Caco-2 (cell line): ENCODE data around the gene ARFGEF2. TPM values are rescaled to one million over a fixed set of nuclear protein-coding genes. Genes with fewer than 3 reads are reported as not detected.

ENCODE experiments used
- BruUV-seq: library from RNA; stranded (reverse); fragments of 400-500 nt; replicated peaks from 2 replicates; lab custom pipeline; 2021; lab: Mats Ljungman, UMichigan
- CTCF ChIA-PET: fragments of 300-600 bp; sonication (Branson Sonifier 250); formaldehyde crosslinking; loops from one replicate; lab custom pipeline; 2022; ENCODE audit warnings: antibody characterized with exemption; lab: Charles Lee
- POLR2A ChIA-PET: fragments of 300-600 bp; sonication (Branson Sonifier 250); formaldehyde crosslinking; loops from one replicate; lab custom pipeline; 2022; ENCODE audit warnings: antibody characterized with exemption; lab: Charles Lee
- DNase-seq, 2 experiments: peaks; one replicate each; pipeline versions ENCODE4 v3.0.0 to v3.0.0-alpha.2; 2020 to 2022
- H3K27me3 ChIP-seq: replicated peaks from 2 replicates; pipeline ENCODE4 v1.6.0; 2011; ENCODE audit warnings: low read length; ENCODE audit not compliant: control insufficient read depth, insufficient read depth
- H3K36me3 ChIP-seq: 2 replicates; pipeline ENCODE4 v1.5.1; 2011; ENCODE audit warnings: low read length; ENCODE audit not compliant: control insufficient read depth, insufficient read depth
- H3K4me1 ChIP-seq: fragments of 250-450 bp; sonication (Bioruptor Pico); 2 replicates; pipeline ENCODE4 v1.5.1; 2020; ENCODE audit warnings: mild to moderate bottlenecking
- H3K4me3 ChIP-seq: 2 replicates; pipeline ENCODE4 v1.5.1; 2011; ENCODE audit warnings: low read depth, mild to moderate bottlenecking, control low read depth, low read length
- H3K9me3 ChIP-seq: fragments of 250-450 bp; sonication (Bioruptor Pico); 2 replicates; pipeline ENCODE4 v1.5.1; 2020; ENCODE audit warnings: mild to moderate bottlenecking, moderate library complexity
- H3K27ac Mint-ChIP-seq: one replicate; pipeline ENCODE4 v1.8.0; 2022; ENCODE audit warnings: mixed read lengths; ENCODE audit not compliant: unreplicated experiment
- H3K27me3 Mint-ChIP-seq: one replicate; pipeline ENCODE4 v1.8.0; 2022; ENCODE audit warnings: mixed read lengths; ENCODE audit not compliant: insufficient read depth, unreplicated experiment
- H3K36me3 Mint-ChIP-seq: one replicate; pipeline ENCODE4 v1.8.0; 2022; ENCODE audit warnings: mild to moderate bottlenecking, mixed read lengths; ENCODE audit not compliant: insufficient read depth, unreplicated experiment
- H3K4me1 Mint-ChIP-seq: one replicate; pipeline ENCODE4 v1.8.0; 2022; ENCODE audit warnings: low read depth, mixed read lengths; ENCODE audit not compliant: unreplicated experiment
- H3K4me3 Mint-ChIP-seq: one replicate; pipeline ENCODE4 v1.8.0; 2022; ENCODE audit warnings: mild to moderate bottlenecking, moderate library complexity, mixed read lengths; ENCODE audit not compliant: unreplicated experiment
- H3K9me3 Mint-ChIP-seq: one replicate; pipeline ENCODE4 v1.8.0; 2022; ENCODE audit warnings: mixed read lengths; ENCODE audit not compliant: unreplicated experiment
- CTCF ChIP-seq, 2 experiments: fragments of 200-600 bp in 1 of 2; IDR thresholded peaks; 1 replicate in 1 of 2; 2 replicates in 1 of 2; pipeline versions ENCODE4 v1.5.1 to v1.8.0; 2011 to 2022; ENCODE audit warnings: antibody characterized with exemption in 1 of 2, control low read depth in 1 of 2, inconsistent platforms in 1 of 2, low read depth in 1 of 2, low read length in 1 of 2, mild to moderate bottlenecking in 1 of 2, moderate library complexity in 1 of 2; ENCODE audit not compliant: insufficient read depth in 1 of 2, severe bottlenecking in 1 of 2, unreplicated experiment in 1 of 2
- intact Hi-C: fragments of 100-400 bp; cut with micrococcal nuclease; formaldehyde crosslinking; loops from one replicate; pipeline ENCODE4 v1.10.0; 2022; ENCODE audit not compliant: unreplicated experiment
- total RNA-seq: library from RNA; stranded (reverse); gene quantifications from 2 replicates; pipeline ENCODE4 v1.2.3, GENCODE V29; 2022

Gene ARFGEF2
- total RNA-seq, 1 experiment from 2014 or later: 78.8 TPM

- Mint-ChIP-seq H3K4me1 (peaks cover 2% of the 10 kb centered on the region), H3K27me3 (peaks cover 8% of the 10 kb centered on the region)
- H3K36me3 ChIP-seq: no peaks in the 10 kb centered on the region
These were observed 11.6 kb upstream of the ARFGEF2 start for GRCh38 chr20:48909910-48910309.

GRCh38 chr20:48910347-48910781 lies 11.1 kb upstream of the ARFGEF2 start:
- H3K27me3 ChIP-seq: no peaks in the 10 kb centered on the region
- Mint-ChIP-seq H3K4me1 (no peaks in the 10 kb centered on the region), H3K27ac (no peak overlapping the region), H3K36me3 (no peaks in the 10 kb centered on the region), H3K9me3 (no peaks in the 10 kb centered on the region), H3K4me3 (no peak overlapping the region), H3K27me3 (peaks cover 8% of the 10 kb centered on the region)
- no peak for DNase-seq
- peaks cover 4% of the 10 kb centered on the region; the same call in 1 of the 2 replicates for H3K4me1 ChIP-seq
- ChIA-PET POLR2A (interaction anchor here (0.6 kb wide), 1 partner anchor 14 kb away, joined by 5 read pairs; no protein-coding TSS in a partner anchor), CTCF (interaction anchor here (2.6 kb wide), 1 partner anchor 253 kb away, joined by 15 read pairs; no protein-coding TSS in a partner anchor)
- intact Hi-C loops: no loop called here
- no peaks in the 10 kb centered on the region for H3K36me3 ChIP-seq
- no peak for TF ChIP-seq CTCF (IDR thresholded peaks at IDR 0.05; ENCODE audit: insufficient read depth in 1 of 2, low read depth in 1 of 2, low read length in 1 of 2, severe bottlenecking in 1 of 2, unreplicated experiment in 1 of 2)
- H3K4me3 ChIP-seq: no peak overlapping the region
- BruUV-seq: no TSS peak
- H3K9me3 ChIP-seq: peaks cover 14% of the 10 kb centered on the region; the same call in 1 of the 2 replicates

More at GRCh38 chr20:48909910-48910309, 11.6 kb upstream of the ARFGEF2 start:
- POLR2A ChIA-PET: no interaction called here
- BruUV-seq: no TSS peak
- CTCF ChIA-PET: interaction anchor here (2.6 kb wide), 1 partner anchor 253 kb away, joined by 15 read pairs; no protein-coding TSS in a partner anchor
- Histone ChIP-seq H3K4me3 (no peak overlapping the region), H3K4me1 (peaks cover 4% of the 10 kb centered on the region; the same call in 1 of the 2 replicates), H3K27me3 (no peaks in the 10 kb centered on the region), H3K9me3 (peaks cover 14% of the 10 kb centered on the region; the same call in 1 of the 2 replicates)
- Mint-ChIP-seq H3K4me3 (no peak overlapping the region), H3K27ac (no peak overlapping the region), H3K9me3 (no peaks in the 10 kb centered on the region), H3K36me3 (no peaks in the 10 kb centered on the region)
- TF ChIP-seq CTCF (IDR thresholded peaks at IDR 0.05; ENCODE audit: insufficient read depth in 1 of 2, low read depth in 1 of 2, low read length in 1 of 2, severe bottlenecking in 1 of 2, unreplicated experiment in 1 of 2): no peak
- no peak for DNase-seq
- intact Hi-C loops: no loop called here

- H3K4me3 Mint-ChIP-seq: no peak overlapping the region
- no TSS peak for BruUV-seq
- Histone ChIP-seq H3K36me3 (no peaks in the 10 kb centered on the region), H3K4me3 (no peak overlapping the region), H3K27me3 (no peaks in the 10 kb centered on the region), H3K9me3 (peaks cover 14% of the 10 kb centered on the region; the same call in 1 of the 2 replicates), H3K4me1 (peaks cover 20% of the 10 kb centered on the region)
- no peak for DNase-seq
- peaks cover 4% of the 10 kb centered on the region for H3K27me3 Mint-ChIP-seq
- no peaks in the 10 kb centered on the region for H3K36me3 Mint-ChIP-seq
- no peak for TF ChIP-seq CTCF (IDR thresholded peaks at IDR 0.05; ENCODE audit: insufficient read depth in 1 of 2, low read depth in 1 of 2, low read length in 1 of 2, severe bottlenecking in 1 of 2, unreplicated experiment in 1 of 2)
- ChIA-PET CTCF (no interaction called here), POLR2A (no interaction called here)
- no peaks in the 10 kb centered on the region for H3K9me3 Mint-ChIP-seq
- H3K27ac Mint-ChIP-seq: no peak overlapping the region
- intact Hi-C loops: no loop called here
- H3K4me1 Mint-ChIP-seq: peaks cover 9% of the 10 kb centered on the region
These were observed 9.4 kb upstream of the ARFGEF2 start for GRCh38 chr20:48912065-48912464.
